SU-DHL-6 (cell line): ENCODE data around the gene SLC25A45.

Source experiments
- H2AFZ ChIP-seq: fragments of 200-600 bp; sonication (generic); 2 replicates; pipeline ENCODE4 v1.6.1; 2014; ENCODE audit warnings: low read depth, mild to moderate bottlenecking, moderate library complexity, mixed read lengths, antibody characterized with exemption, low read length; ENCODE audit not compliant: severe bottlenecking
- H3F3A ChIP-seq: fragments of 200-600 bp; shearing (Covaris generic); 2 replicates; pipeline ENCODE4 v1.6.0; 2016; ENCODE audit warnings: antibody characterized with exemption, mild to moderate bottlenecking; ENCODE audit not compliant: insufficient read depth
- H3K27ac ChIP-seq: fragments of 200-600 bp; sonication (generic); 2 replicates; pipeline ENCODE4 v1.5.1; 2016; ENCODE audit warnings: low read depth, mild to moderate bottlenecking, low read length, moderate library complexity, mixed read lengths
- H3K27me3 ChIP-seq: fragments of 200-600 bp; sonication (generic), shearing (Covaris generic); 2 replicates; pipeline ENCODE4 v1.6.0; 2014; ENCODE audit warnings: mild to moderate bottlenecking, low read length
- H3K36me3 ChIP-seq: fragments of 200-600 bp; sonication (generic); 2 replicates; pipeline ENCODE4 v1.6.1; 2014; ENCODE audit warnings: mild to moderate bottlenecking, low read length, mixed read lengths
- H3K4me2 ChIP-seq: fragments of 300-600, 200-600 bp; shearing (Covaris generic), sonication (generic); 2 replicates; pipeline ENCODE4 v1.6.0; 2014; ENCODE audit warnings: low read length, low read depth, mild to moderate bottlenecking; ENCODE audit not compliant: poor library complexity, severe bottlenecking
- H3K4me3 ChIP-seq: fragments of 200-600 bp; sonication (generic); 2 replicates; pipeline ENCODE4 v1.5.1; 2014; ENCODE audit warnings: antibody characterized with exemption, low read length, mild to moderate bottlenecking, mixed read lengths; ENCODE audit not compliant: insufficient read depth, poor library complexity, severe bottlenecking
- H3K79me2 ChIP-seq: fragments of 200-600 bp; sonication (generic); 2 replicates; pipeline ENCODE4 v1.6.1; 2014; ENCODE audit warnings: mild to moderate bottlenecking, low read length, moderate library complexity; ENCODE audit not compliant: insufficient read depth
- H3K9ac ChIP-seq: fragments of 200-600 bp; sonication (generic); 2 replicates; pipeline ENCODE4 v1.7.0; 2014; ENCODE audit warnings: mild to moderate bottlenecking, low read length
- H3K9me2 ChIP-seq: fragments of 200-600 bp; sonication (generic); replicated peaks from 2 replicates; pipeline ENCODE4 v1.6.1; 2014; ENCODE audit warnings: low read length; ENCODE audit not compliant: insufficient read depth
- H3K9me3 ChIP-seq: fragments of 200-600 bp; sonication (generic); 2 replicates; pipeline ENCODE4 v1.6.1; 2014; ENCODE audit warnings: low read length, mixed read lengths; ENCODE audit not compliant: insufficient read depth
- H4K20me1 ChIP-seq: fragments of 200-600 bp; sonication (generic); 2 replicates; pipeline ENCODE4 v1.6.1; 2014; ENCODE audit warnings: low read depth, mild to moderate bottlenecking, antibody characterized with exemption, low read length, moderate library complexity, mixed read lengths
- EZH2phosphoT487 ChIP-seq: fragments of 200-600 bp; sonication (generic), shearing (Covaris generic); conservative IDR thresholded peaks from 2 replicates; pipeline ENCODE4 v1.6.1; 2018; ENCODE audit warnings: mild to moderate bottlenecking, antibody characterized with exemption, low read length, moderate library complexity, mixed read lengths
- TF ChIP-seq, protein P1 (sequence below): fragments of 200-600 bp; sonication (generic); IDR thresholded peaks from one replicate; pipeline ENCODE4 v1.5.1; 2017; ENCODE audit warnings: antibody characterized with exemption, mild to moderate bottlenecking, low read length, moderate library complexity; ENCODE audit not compliant: insufficient read depth, poor library complexity, severe bottlenecking

The SLC25A45 gene

GRCh38 chr11:65376138-65376713 is 6.2 kb downstream of the SLC25A45 start:
- TF ChIP-seq, protein P1, sequence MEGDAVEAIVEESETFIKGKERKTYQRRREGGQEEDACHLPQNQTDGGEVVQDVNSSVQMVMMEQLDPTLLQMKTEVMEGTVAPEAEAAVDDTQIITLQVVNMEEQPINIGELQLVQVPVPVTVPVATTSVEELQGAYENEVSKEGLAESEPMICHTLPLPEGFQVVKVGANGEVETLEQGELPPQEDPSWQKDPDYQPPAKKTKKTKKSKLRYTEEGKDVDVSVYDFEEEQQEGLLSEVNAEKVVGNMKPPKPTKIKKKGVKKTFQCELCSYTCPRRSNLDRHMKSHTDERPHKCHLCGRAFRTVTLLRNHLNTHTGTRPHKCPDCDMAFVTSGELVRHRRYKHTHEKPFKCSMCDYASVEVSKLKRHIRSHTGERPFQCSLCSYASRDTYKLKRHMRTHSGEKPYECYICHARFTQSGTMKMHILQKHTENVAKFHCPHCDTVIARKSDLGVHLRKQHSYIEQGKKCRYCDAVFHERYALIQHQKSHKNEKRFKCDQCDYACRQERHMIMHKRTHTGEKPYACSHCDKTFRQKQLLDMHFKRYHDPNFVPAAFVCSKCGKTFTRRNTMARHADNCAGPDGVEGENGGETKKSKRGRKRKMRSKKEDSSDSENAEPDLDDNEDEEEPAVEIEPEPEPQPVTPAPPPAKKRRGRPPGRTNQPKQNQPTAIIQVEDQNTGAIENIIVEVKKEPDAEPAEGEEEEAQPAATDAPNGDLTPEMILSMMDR: no peak
- TF ChIP-seq EZH2phosphoT487: no peak
- H4K20me1 ChIP-seq: no peaks in the 10 kb centered on the region
- H3K79me2 ChIP-seq: no peaks in the 10 kb centered on the region
- no peak overlapping the region for H3K4me2 ChIP-seq
- no peaks in the 10 kb centered on the region for H3K36me3 ChIP-seq
- no peak overlapping the region for H3K9ac ChIP-seq
- no peaks in the 10 kb centered on the region for H3F3A ChIP-seq
- H3K9me2 ChIP-seq: no peaks in the 10 kb centered on the region
- no peak overlapping the region for H2AFZ ChIP-seq
- no peaks in the 10 kb centered on the region for H3K27me3 ChIP-seq
- no peak overlapping the region for H3K4me3 ChIP-seq
- H3K9me3 ChIP-seq: no peaks in the 10 kb centered on the region
- no peak overlapping the region for H3K27ac ChIP-seq

GRCh38 chr11:65375012-65375411 is 7.4 kb downstream of the SLC25A45 start:
- Histone ChIP-seq H3K4me2 (no peak overlapping the region), H3K27ac (no peak overlapping the region), H3K9me3 (no peaks in the 10 kb centered on the region), H3K9ac (no peak overlapping the region), H3K36me3 (no peaks in the 10 kb centered on the region), H3K9me2 (no peaks in the 10 kb centered on the region), H2AFZ (no peak overlapping the region), H3K79me2 (no peaks in the 10 kb centered on the region), H4K20me1 (no peaks in the 10 kb centered on the region), H3K27me3 (no peaks in the 10 kb centered on the region), H3K4me3 (no peak overlapping the region), H3F3A (no peaks in the 10 kb centered on the region)
- no peak for TF ChIP-seq EZH2phosphoT487
- TF ChIP-seq, protein P1: no peak

DNA sequence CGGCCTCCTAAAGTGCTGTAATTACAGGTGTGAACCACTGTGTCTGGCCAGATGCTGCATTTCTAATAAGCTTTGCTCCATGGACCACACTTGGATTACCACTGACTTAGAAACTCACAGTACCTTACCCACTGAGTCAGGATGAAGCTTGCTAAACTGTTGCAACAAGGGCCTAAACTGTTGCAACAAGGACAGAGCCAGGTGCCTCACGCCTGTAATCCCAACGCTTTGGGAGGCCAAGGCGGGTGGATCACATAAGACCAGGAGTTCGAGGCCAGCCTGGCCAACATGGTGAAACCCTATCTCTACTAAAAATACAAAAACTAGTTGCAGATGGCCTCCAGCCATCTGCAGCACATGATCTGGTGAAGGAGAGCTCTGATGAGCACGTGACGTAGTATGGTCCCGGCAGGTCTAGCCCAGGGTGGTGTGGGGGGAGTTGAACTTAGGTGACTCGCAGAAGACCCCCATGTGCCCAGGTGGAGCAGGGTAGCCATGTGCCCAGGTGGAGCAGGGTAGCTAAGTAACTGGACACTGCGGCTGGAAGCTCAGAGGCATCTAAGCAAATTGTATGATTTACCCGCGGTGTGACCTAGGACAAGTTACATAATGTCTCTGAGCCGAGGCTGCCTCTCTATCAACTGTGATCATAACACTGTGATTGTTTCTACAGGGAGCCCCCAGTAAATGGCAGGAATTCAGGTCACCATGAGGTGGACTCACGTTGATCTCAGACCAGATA is 8.4 kb downstream of the SLC25A45 start:
- Histone ChIP-seq H3K9me2 (no peaks in the 10 kb centered on the region), H3K79me2 (no peaks in the 10 kb centered on the region), H3K4me2 (no peak overlapping the region), H4K20me1 (no peaks in the 10 kb centered on the region), H3K27ac (no peak overlapping the region), H3K27me3 (no peaks in the 10 kb centered on the region), H3K36me3 (no peaks in the 10 kb centered on the region), H3F3A (no peaks in the 10 kb centered on the region), H3K4me3 (no peak overlapping the region), H3K9me3 (no peaks in the 10 kb centered on the region), H2AFZ (no peak overlapping the region), H3K9ac (no peak overlapping the region)
- TF ChIP-seq, protein P1: no peak
- no peak for TF ChIP-seq EZH2phosphoT487
